8988T (cell line): Measurements from ENCODE around the gene SYNGR3.

Experiments
- DNase-seq: peaks from one replicate; pipeline ENCODE4 v3.0.0; 2011

Gene SYNGR3

DNA sequence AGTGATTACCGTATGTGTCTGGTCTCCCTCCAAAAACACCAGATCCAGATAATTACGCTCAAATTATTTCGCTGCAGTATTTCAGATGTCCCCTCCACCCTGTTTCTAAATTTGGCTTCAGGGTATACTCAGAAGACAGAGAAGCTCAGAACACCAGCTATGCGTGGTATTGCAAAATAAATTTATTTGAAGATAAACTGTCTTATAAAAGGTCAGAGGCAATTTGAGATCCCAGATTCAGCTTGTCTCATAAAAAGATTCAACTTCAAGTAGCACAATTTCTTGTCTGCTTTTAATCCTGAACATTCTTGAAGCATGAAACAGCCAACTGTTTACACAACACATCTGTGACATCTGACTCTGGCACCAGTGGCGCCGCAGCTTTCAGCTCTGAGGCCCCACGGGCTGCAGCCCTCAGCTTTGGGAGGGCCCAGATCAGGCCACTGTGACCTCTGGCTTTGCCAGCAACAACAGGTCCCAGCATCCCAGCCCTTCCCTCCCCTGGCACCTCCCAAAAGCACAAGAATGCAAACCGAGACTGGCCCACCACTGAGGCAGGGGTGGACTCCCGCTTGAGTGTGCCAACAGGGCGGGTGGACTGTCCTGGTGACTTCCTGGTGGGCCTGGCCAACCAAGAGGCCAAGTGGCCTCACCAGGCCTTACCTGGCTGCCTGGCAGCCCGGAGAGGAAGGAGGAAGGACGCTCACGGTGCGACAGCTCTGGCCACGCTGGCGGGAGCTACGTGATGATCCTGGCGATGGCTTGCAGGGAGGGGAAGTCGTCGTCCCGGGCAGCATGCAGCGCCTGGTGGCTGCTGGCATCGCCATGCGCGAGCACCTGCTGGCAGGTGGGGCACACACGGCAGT is 8.0 kb downstream of the SYNGR3 start:
- DNase-seq, result no peak

DNA sequence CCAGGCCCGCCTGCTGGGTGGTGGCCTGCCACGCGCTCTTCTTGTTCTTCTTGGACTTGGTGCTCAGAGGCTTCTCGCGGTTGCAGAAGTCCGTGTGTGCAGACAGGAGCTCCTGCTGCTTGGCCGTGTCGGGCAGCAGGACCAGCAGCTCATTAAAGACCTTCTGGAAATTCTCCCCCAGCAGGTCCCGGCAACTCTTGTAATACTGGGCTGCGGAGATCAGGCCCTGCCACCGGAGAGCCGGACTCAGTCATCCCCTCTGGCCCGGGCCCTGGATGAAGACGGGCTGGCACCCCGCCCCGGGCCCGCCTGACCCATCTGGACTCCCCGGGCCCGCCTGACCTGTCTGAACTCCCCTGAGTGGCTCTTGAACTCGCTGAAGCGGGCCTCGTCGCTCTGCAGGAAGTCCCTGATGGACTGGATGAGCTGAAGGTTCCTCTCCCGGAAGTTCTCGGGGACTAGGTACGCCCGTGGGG is 8.6 kb downstream of the SYNGR3 start:
- DNase-seq, result no peak

DNA sequence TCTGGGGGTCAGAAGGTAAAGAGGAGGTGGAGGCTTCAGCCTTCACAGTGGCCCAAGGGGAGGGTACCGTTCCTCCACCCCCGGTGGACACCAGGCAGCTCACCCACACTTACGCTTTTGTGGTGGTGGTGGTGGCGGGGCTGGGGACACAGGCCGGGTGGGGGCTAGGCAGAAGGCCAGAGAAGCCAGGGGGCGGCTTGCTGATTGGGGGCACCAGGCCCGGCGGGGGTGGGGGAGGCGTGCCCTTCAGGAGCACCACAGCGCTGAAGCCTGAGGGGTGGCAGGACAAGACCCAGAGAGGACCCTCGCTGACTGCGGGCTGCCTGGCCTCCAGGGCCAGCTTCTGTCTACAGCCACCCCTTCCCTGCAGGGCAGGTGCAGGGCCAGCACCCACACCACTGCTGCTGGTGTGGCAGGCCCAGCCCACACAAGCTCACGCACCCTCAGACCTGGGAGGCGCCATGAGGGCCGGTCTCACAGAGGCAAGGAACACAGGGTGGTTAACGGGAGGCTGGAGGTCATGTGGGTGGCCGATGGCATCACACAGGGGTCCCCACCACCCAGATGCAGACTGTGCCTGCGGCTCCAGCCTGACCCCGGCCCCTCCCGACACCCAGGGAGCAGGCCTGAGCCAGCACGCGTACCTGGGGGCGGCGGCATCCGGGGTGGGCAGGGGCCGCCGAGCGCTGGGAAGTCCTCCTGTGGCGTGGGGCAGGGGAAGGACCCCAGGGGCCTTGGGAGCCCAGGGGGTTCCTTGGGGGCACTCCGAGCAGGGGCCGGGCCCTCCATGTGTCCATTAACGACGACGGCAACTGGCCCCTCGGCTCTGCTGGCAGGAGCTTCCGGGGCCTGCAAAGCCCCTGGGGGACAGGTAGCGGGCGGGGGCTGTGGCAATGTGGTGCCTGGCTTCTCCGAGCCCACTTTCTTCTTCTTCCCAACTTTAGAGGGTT is 9.4 kb downstream of the SYNGR3 start:
- no peak for DNase-seq

DNA sequence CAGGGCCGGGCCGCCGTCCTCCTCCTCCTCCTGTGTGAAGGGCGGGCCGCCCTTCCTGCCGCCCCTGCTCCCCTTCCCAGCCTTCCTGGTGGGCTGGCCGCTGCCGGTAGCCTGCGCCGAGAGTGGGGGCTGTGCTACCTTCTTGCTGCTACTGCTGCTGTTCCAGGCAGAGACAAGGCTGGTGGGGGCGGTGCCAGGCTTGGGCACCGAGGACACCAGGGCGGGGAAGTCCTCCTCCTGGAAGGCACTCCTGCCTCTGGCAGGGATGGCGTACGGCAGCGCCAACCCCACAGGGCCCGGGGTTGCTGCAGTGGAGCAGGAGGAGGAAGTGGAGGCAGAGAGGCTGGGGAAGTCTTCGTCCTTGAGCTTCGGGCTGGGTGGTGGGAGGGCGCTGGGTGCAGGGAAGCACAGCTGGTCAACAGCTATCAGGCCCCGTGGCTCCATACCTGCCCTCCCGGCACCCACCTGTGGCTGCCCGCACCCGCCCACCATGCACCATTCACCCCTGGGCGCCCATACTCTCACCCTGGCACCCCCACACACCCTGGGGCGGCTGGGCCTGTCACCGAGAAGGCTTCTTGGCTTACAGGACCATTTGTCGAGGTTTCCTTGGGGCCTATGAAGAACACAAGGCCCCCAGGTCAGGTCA is 10.2 kb downstream of the SYNGR3 start:
- no peak for DNase-seq

DNA sequence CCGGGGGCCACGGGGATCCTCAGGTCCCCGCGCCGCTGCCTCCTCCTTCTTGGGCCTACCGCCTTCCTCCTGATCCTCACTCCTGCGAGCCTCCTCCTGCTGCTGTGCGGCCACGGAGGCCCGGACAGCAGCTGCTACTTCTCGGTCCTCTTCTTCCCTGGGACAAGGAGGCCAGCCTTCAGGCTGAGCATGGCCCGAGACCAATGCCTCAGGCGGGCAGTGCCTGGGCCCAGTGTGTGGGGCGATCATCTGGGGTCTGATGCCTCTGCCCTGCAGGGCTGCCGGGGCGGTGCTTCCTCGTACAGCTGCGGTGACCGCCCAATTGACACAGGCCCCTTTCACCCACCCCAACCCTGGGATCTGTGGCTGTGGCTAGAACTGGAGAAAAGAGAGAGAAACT is 11.3 kb downstream of the SYNGR3 start:
- no peak for DNase-seq

DNA sequence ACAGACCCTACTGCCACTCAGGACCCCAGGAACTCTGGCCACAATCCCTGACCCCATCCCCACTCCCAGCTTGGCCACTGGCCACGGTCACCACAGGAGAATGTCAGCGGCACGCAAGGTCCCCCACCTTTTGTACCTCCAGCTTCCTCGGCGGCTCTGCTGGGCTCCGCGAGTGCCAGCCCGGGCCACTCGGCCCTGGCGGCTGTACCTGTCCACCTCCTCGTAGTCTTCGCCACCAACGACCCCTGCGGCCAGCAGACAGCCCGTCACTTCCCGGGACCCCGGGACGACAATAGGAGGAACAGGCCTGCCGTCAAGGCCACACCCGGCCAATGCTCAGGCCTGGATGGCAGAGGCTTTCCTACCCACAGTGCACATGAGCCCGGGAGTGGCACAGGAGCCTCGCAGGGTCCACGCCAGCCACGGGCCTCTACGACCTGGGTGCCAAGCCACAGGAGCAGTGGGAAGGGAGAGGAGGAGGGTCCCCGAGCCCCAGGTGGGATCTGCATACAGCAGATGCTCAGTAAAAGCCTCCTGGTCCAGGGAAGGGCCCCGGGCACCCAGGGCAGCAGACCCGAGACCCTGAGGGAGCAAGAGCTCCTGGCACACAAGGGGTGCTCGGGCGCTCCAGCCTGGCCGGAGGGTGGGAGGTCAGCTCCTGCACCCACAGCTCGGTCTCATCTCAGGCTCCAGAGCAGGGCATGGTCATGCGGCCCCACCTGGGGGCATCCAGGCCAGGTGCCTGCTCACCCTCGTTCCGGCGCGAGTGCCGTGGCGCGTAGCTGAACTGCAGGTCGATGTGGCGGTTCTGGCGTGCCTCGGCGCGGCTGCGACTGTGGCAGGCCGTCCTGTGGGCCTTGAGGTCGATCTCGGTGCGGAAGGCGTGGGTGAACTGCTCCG is 11.9 kb downstream of the SYNGR3 start:
- no peak for DNase-seq

DNA sequence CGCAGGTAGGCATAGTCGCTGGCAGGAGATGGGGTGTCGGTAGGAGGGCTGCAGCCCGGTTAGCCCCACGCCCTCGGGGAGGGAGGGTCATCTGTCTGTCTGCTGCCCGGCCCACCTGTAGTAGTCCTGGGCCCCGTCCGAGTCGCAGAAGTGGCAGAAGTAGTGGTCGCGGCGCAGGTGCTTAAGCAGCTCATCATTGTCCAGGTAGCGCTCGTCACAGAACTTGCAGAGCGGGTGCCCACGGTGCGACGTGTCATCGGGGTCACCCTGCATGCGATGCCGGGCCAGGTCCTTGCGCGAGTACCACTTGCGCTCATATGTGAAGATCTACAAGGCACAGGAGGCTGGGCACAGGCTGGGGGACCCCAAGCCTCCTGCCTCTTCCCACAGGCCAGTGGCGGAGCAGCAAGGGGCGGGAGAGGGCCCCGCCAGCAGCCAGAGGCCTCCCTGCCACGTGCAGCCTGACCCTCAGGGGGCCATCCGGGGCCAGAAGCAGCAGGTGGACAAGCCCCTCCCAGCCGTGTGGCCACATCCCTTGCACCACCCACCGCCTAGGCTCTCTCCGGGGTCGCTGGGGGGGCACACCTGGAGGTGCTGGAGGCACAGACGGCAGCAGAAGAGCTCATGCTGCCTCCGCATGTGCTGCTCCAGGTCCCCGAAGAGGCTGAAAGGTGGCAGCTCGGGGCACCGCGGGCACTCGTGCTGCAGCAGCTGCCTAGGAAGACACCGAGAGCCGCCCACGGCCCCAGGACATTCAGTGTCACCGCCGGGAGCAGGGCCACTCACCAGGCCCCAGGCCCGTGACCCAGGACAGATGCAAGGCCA is 12.8 kb downstream of the SYNGR3 start:
- DNase-seq, result no peak

DNA sequence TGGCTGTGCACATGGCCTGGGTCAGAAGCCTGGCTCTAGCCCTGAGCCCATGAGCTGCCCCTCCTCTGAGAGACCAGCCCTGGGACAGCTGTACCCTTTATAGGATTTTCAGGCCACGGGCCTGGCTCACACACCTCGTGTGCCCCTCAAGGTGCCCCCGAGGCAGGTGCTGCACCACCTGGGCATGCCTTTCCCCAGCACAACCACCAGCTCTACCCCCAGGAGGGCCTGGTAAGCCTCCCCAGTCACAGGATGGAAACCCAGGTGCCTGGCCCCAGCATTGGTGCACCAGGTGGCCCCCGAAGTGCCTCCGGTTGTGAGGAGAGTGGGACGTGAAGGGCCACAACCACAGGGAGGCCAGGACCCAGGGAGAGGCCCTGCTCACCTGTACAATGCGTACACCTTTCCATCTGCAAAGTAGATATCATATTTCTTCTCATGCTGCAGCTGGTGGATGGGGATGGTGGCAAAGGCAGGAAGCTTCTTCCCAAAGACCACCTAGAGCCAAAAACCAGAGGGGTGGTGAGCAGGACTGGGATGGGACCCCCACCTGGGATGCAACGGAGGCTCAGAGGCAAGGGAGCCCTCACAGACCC is 13.6 kb downstream of the SYNGR3 start:
- no peak for DNase-seq

DNA sequence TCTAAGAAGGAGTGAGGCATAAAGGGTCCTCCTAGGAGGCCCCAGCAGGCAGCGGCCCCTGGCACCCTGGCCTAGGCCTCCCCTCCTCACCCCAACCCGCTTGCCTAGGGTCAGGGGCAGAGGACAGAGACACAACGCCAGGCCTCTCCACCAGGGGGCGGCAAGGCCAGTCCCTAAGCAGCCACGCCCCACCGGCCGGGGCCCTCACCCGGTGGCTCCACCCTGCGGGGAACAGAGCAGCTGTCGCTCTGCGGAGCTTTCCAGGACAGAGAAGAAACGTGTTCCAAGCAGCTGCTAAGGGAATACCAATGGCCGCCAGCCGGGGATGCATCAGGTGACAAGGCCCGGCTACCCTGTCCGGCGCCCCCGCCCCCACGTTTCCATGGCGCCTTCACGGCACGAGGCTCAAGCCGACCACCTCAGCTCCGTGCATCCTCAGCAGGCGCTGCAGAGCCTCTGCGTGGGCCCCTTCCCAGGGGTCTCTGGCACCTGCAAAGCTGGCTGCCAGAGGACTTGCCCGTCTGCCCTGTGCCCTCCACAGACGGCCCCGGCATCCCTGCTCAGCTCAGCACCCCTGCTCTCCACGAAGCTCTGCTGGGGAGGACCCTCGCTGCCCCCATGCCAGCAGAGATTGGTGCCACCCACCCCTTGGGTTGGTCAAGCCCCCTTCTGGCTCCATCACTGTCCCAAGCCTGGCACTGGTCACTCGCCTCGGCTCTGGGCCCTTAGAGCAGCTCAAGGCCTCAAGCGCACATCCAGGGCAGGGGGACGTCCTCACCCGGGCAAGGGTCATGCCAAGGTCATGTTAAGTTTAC is 14.3 kb downstream of the SYNGR3 start:
- peak; percentile 94 for DNase-seq

DNA sequence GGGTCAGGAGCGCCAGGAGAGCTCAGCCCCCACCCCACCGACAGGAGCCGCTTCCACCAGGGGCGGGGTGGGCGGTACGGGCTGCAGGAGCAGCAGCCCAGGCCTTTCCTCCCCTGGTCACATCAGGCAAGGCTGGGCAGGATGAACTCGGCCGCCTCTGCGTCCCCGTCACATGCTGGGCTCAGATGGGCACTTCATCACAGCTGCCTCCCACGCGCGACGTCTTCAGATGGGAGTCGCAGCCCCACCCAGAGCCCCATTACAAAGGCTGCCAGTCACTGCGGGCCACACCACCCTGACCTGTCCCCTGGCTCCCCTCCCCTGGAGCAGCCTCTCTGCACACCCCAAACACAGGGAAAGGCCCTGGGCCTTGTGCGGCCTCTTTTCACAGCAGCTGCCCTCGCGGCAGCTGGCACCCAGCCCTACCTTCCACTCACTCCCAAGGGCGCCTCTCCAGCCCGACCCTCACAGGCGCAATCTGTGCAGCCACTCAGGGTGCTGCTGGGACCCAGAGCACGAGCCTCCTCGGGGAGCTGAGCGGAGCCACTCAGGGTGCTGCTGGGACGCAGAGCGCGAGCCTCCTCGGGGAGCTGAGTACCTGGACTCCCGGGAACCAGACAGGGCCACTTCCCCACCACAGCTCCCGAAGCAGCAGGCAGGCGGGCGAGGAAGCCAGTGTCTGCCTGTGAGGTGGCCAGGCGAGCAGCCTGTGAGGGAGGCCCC is 15.2 kb downstream of the SYNGR3 start:
- DNase-seq, result no peak

GRCh38 chr16:2005646-2006045 is 15.9 kb downstream of the SYNGR3 start:
- no peak for DNase-seq

DNA sequence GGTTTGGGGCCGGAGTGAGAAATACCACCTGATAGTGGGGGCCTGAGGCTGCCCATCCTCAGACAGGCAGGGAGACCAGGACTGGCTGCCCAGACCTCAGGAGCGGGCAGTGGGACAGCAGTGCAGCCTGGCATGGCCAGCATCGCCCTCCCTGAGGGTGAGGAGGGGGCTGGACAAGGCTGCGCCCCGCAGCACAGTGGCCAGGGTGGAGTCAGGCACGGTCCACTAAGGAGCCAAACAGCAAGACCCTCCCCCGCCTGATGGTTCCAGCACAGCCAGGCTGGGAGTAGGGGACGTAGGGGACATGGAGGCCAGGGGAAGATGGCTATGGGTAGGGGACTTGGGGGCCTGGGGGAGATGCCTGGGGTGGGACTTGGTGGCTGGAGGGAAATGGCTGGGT is 16.5 kb downstream of the SYNGR3 start:
- DNase-seq, result no peak

DNA sequence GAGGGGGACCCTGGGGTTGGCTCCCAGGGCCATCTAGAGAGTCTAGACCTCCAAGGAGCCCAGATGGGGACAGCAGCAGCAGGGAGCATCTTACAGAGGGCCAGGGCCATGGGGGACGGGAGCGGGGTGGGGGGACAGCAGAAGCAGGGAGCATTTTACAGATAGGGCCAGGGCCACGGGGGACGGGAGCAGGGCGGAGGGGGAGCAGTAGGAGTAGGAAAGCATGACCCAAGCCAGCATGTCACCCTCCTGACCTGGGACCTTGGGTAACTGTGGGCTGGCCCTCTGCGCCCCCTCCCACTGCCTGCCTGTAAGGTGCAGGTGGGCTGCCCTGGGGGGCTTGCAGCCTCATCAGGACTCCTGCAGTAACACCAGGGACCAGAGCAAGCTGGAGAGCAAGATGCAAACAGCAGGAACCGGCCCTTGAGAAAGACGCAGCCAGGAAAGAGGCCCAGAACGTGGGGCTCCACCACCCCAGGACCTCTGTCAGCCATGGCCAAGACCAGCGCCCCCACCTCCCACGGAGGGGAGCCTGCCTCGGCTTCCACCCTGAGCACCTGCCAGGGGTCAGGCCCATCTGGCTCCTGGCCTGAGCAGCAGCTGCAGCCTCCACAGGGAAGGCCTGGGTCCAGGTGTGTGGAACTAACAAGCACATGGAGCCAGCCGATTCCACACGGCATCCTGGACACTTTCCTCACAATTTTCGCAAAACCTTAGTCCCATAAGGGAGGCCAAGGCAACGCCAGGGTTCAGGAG is 17.5 kb downstream of the SYNGR3 start:
- no peak for DNase-seq

- no peak for DNase-seq
Observed at GRCh38 chr16:2008009-2008526, 18.3 kb downstream of the SYNGR3 start.

DNA sequence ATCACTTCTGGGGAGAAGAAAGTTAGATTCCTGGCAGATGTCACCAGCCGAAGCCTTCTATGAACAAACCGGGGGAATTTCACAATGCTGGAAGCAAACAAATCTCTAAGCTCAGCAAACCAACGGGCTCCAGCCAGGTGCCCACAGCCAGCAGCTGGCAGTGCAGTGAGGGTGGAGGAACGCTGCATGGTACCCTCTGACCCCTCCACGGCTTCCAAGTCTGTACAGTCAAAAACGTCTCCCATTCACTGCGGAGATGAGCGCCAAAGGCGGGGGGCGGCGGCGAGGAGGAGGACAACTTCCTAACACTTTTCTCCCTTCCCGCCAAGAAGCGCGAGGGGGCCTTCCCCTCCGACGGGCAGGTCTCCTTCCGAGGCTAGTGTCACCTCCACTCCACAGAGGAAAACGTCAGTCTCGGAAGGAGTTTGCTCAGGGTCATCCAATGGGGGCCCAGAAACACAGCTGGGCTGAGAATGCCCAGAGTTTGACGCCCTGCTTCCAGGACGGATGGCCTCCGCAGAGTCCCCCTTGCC is 18.9 kb downstream of the SYNGR3 start:
- DNase-seq, result no peak

- no peak for DNase-seq
Observed at GRCh38 chr16:2009164-2009711, 19.5 kb downstream of the SYNGR3 start.

DNA sequence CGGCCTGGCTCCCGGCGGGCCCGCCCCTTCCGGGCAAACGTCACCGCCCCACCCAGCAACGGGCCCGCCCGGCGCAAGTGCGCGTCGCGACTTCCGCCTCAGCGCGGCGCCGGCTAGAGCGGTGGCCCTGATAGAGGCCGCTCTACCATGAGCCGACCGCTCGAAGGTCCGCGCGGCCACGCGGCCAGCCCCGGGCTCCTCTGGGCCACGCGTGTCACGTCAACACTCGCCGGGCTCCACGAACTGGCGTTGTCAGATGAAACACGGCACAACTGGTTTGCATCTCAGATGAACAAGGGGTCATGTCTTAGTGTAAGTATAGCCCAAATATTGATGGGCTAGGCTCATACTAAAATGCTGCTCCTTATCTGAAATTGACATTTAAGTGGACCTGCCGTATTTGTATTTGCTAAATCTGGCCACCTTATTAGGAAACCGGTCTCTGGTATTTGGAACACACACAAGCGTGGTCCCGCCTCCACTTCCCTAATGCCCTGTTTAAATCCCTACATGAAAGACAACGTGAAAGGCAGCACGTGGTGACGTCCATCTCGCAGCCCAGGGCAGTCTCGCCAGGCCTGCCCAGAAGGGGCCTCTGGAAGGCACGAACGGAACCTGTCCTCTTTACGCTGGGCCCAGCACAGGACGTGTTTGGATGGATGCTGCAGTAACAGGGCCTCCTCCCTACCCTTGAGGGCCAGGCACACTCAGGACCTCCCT is 20.2 kb downstream of the SYNGR3 start, which contains the start of gene ZNF598:
Gene ZNF598, minus strand, starts transcription at position 31 of the 720 bp plus-strand sequence.
- DNase-seq, result peak; percentile 90
